Endodermal cell (in vitro differentiated cells): ENCODE results near the gene DNAAF5. TPM values are rescaled to one million over a fixed set of nuclear protein-coding genes. Genes with fewer than 3 reads are reported as not detected.

ENCODE experiments used
- DNase-seq: peaks from one replicate; pipeline ENCODE4 v3.0.0-alpha.2; 2017
- H3K27ac ChIP-seq: 2 replicates; pipeline ENCODE4 v1.5.1; 2013; ENCODE audit warnings: mild to moderate bottlenecking, low read depth, low read length, moderate library complexity
- H3K27me3 ChIP-seq: 2 replicates; pipeline ENCODE4 v1.6.1; 2013; ENCODE audit warnings: mild to moderate bottlenecking, low read length, moderate library complexity; ENCODE audit not compliant: insufficient read depth, control insufficient read depth, poor library complexity, severe bottlenecking
- H3K36me3 ChIP-seq: 2 replicates; pipeline ENCODE4 v1.7.0; 2013; ENCODE audit warnings: mild to moderate bottlenecking, low read length, moderate library complexity; ENCODE audit not compliant: control insufficient read depth, insufficient read depth
- H3K4me1 ChIP-seq: one replicate; pipeline ENCODE4 v1.7.0; 2013; ENCODE audit warnings: low read length; ENCODE audit not compliant: control insufficient read depth, insufficient read depth
- H3K4me3 ChIP-seq: 2 replicates; pipeline ENCODE4 v1.5.1; 2013; ENCODE audit warnings: mild to moderate bottlenecking, low read length, moderate library complexity
- H3K9ac ChIP-seq: 2 replicates; pipeline ENCODE4 v1.6.1; 2013; ENCODE audit warnings: mild to moderate bottlenecking, low read length, moderate library complexity; ENCODE audit not compliant: poor library complexity, severe bottlenecking; ENCODE audit errors: extremely low read depth
- H3K9me3 ChIP-seq: 2 replicates; pipeline ENCODE4 v1.6.1; 2013; ENCODE audit warnings: mild to moderate bottlenecking, low read length, moderate library complexity; ENCODE audit not compliant: control insufficient read depth
- H3K27ac Mint-ChIP-seq: 2 replicates; pipeline ENCODE4 v1.8.0; 2020; ENCODE audit warnings: mixed read lengths
- H3K27me3 Mint-ChIP-seq: 2 replicates; pipeline ENCODE4 v1.8.0; 2021; ENCODE audit warnings: mild to moderate bottlenecking, mixed read lengths; ENCODE audit not compliant: insufficient read depth
- H3K36me3 Mint-ChIP-seq: 2 replicates; pipeline ENCODE4 v1.8.0; 2020; ENCODE audit warnings: low read depth, mixed read lengths
- H3K4me1 Mint-ChIP-seq: 2 replicates; pipeline ENCODE4 v1.8.0; 2020; ENCODE audit warnings: mixed read lengths
- H3K4me3 Mint-ChIP-seq: 2 replicates; pipeline ENCODE4 v1.8.0; 2020; ENCODE audit warnings: mild to moderate bottlenecking, moderate library complexity, mixed read lengths
- H3K9me3 Mint-ChIP-seq: 2 replicates; pipeline ENCODE4 v1.8.0; 2020; ENCODE audit warnings: mild to moderate bottlenecking, mixed read lengths
- CTCF ChIP-seq: fragments of 200-600 bp; sonication (generic); conservative IDR thresholded peaks from 2 replicates; pipeline ENCODE4 v1.5.0; 2021; ENCODE audit warnings: antibody characterized with exemption, mild to moderate bottlenecking
- WGBS, 2 experiments: methylation state at CpG; one replicate each; pipeline versions ENCODE4 v1.1.5 to v1.1.7; 2013; ENCODE audit warnings: missing lambda C conversion rate in 2 of 2, mixed read lengths in 1 of 2; ENCODE audit not compliant: insufficient coverage in 1 of 2, insufficient read length in 1 of 2; 5-methylcytosine and 5-hydroxymethylcytosine counted together
- total RNA-seq, 2 donors: library from RNA; stranded (reverse); fragmentation: NEBNext Ultra II Directional in 1 of 2; extraction: Animal tissue kit (Norgen Biotek cat#: 25700) in 1 of 2; gene quantifications; 2 replicates in 1 of 2; 3 replicates in 1 of 2; pipeline ENCODE4 v1.2.1, GENCODE V29; 2021

Gene DNAAF5
- total RNA-seq, 2 donors from 2014 or later, result 54.2 to 54.3 TPM

DNA sequence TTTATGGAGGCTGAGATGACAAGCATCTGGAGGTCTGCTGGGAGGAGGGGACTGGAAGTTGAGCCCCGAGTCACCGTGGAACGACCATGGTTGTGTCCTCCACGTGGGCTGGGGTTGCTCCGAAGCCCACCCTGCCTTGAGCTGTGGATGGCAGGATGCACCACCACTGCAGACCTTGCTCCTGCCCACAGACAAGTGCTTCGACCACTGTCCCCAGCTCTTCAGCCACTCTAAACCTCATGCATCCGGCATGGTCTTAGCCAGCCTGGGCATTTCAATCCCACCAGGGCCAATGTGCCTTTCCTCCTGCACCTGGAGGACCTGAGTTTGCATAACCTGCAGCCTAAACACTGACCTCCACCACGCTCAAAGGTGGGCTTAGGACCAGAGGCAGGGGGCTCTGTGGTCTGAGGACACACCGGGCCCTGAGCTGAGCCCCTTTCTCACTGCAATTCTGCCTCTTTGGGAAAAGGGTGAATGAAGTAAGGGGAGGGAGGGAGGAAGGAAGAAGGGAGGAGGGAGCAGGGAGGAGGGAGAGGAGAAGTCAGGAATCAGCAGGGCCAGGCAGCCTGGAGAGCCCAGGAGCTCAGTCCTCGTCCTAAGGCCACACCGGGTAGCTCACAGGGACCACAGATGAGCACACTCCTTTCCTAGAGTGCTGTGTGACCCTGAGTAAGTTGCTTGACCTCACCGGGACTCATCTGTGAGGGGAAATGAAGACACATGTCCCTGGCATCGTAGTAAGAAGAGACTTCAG, 44.8 kb upstream of the DNAAF5 start:
- peaks cover 72% of the 10 kb centered on the region for H3K36me3 Mint-ChIP-seq
- H3K27me3 Mint-ChIP-seq, result no peaks in the 10 kb centered on the region
- no peaks in the 10 kb centered on the region for H3K4me1 Mint-ChIP-seq
- WGBS, 2 experiments, result 90 to 98% methylated on average over 12 to 13 of the region's 13 CpGs
- Histone ChIP-seq H3K27me3 (no peaks in the 10 kb centered on the region), H3K9ac (no peak overlapping the region), H3K9me3 (peaks cover 22% of the 10 kb centered on the region), H3K36me3 (peaks cover 19% of the 10 kb centered on the region), H3K4me3 (no peak overlapping the region), H3K4me1 (no peaks in the 10 kb centered on the region), H3K27ac (no peak overlapping the region)
- H3K9me3 Mint-ChIP-seq, result peaks cover 26% of the 10 kb centered on the region
- no peak overlapping the region for H3K27ac Mint-ChIP-seq
- peak; percentile 2 for DNase-seq
- H3K4me3 Mint-ChIP-seq, result no peak overlapping the region
- no peak for TF ChIP-seq CTCF

- H3K9me3 ChIP-seq, result peaks cover 32% of the 10 kb centered on the region
- H3K36me3 ChIP-seq, result peaks cover 15% of the 10 kb centered on the region
- H3K27ac Mint-ChIP-seq, result no peak overlapping the region
- no peaks in the 10 kb centered on the region for H3K27me3 Mint-ChIP-seq
- TF ChIP-seq CTCF, result no peak
- peaks cover 76% of the 10 kb centered on the region for H3K36me3 Mint-ChIP-seq
- peaks cover 35% of the 10 kb centered on the region for H3K9me3 Mint-ChIP-seq
- no peaks in the 10 kb centered on the region for H3K4me1 Mint-ChIP-seq
- no peak for DNase-seq
- H3K4me1 ChIP-seq, result no peaks in the 10 kb centered on the region
- H3K4me3 Mint-ChIP-seq, result no peak overlapping the region
- no peaks in the 10 kb centered on the region for H3K27me3 ChIP-seq
- H3K9ac ChIP-seq, result no peak overlapping the region
- H3K27ac ChIP-seq, result no peak overlapping the region
- 94 to 100% methylated on average over 3 to 11 of the region's 11 CpGs for WGBS, 2 experiments
- no peak overlapping the region for H3K4me3 ChIP-seq
Observed at GRCh38 chr7:682810-683209, 43.7 kb upstream of the DNAAF5 start.

- no peak for TF ChIP-seq CTCF
- no peaks in the 10 kb centered on the region for H3K4me1 Mint-ChIP-seq
- H3K27ac Mint-ChIP-seq, result no peak overlapping the region
Observed at GRCh38 chr7:683526-684205, 42.8 kb upstream of the DNAAF5 start.

More at GRCh38 chr7:683526-684205, 42.8 kb upstream of the DNAAF5 start:
- H3K4me1 ChIP-seq, result no peaks in the 10 kb centered on the region
- H3K9me3 ChIP-seq, result peaks cover 40% of the 10 kb centered on the region
- Mint-ChIP-seq H3K36me3 (peaks cover 72% of the 10 kb centered on the region), H3K9me3 (peaks cover 42% of the 10 kb centered on the region), H3K4me3 (no peak overlapping the region), H3K27me3 (no peaks in the 10 kb centered on the region)
- H3K27ac ChIP-seq, result no peak overlapping the region
- H3K27me3 ChIP-seq, result no peaks in the 10 kb centered on the region
- peaks cover 18% of the 10 kb centered on the region for H3K36me3 ChIP-seq
- WGBS, 2 experiments, result 95 to 98% methylated on average over 8 to 19 of the region's 19 CpGs
- no peak overlapping the region for H3K9ac ChIP-seq
- DNase-seq, result no peak
- no peak overlapping the region for H3K4me3 ChIP-seq
